SK-N-SH (cell line): ENCODE data around the gene CYP39A1. TPM values are rescaled to one million over a fixed set of nuclear protein-coding genes. Genes with fewer than 3 reads are reported as not detected.

ENCODE experiments used
- CTCF ChIA-PET: fragments of 300-600, 350-600 bp; formaldehyde crosslinking; extraction: SDS; loops from one replicate; lab custom pipeline; 2021; lab: Yijun Ruan, JAX
- POLR2A ChIA-PET: fragments of 350-600 bp; sonication (Branson Sonifier 250); formaldehyde crosslinking; extraction: SDS; loops from one replicate; lab custom pipeline; 2020; ENCODE audit warnings: antibody characterized with exemption, inconsistent platforms; lab: Yijun Ruan, JAX
- DNase-seq: peaks from one replicate; pipeline ENCODE4 v3.0.0; 2012
- H2AFZ ChIP-seq: fragments of 200-600 bp; sonication (generic); 2 replicates; pipeline ENCODE4 v1.8.1; 2016; ENCODE audit warnings: antibody characterized with exemption, mild to moderate bottlenecking, low read depth
- H3F3A ChIP-seq: fragments of 200-600 bp; sonication (generic); replicated peaks from 2 replicates; pipeline ENCODE3; 2016; ENCODE audit warnings: antibody characterized with exemption, mild to moderate bottlenecking; ENCODE audit not compliant: insufficient read depth
- H3K27ac ChIP-seq, 2 experiments: fragments of 200-500 bp in 1 of 2; fragments of 200-600 bp in 1 of 2; sonication (Bioruptor generic) in 1 of 2; sonication (generic), shearing (Covaris generic) in 1 of 2; 2 replicates each; pipeline versions ENCODE4 v1.5.1 to v1.6.1; 2014 to 2016; ENCODE audit warnings: low read depth in 2 of 2, inconsistent platforms in 1 of 2, low read length in 1 of 2, mild to moderate bottlenecking in 1 of 2, mixed read lengths in 1 of 2
- H3K27me3 ChIP-seq: fragments of 200-600 bp; sonication (generic), shearing (Covaris generic); 2 replicates; pipeline ENCODE4 v1.6.1; 2016; ENCODE audit warnings: mixed run types; ENCODE audit not compliant: insufficient read depth
- H3K36me3 ChIP-seq, 2 experiments: fragments of 200-500 bp in 1 of 2; fragments of 200-600 bp in 1 of 2; sonication (Bioruptor generic) in 1 of 2; sonication (generic) in 1 of 2; replicated peaks in 1 of 2; 2 replicates each; pipeline versions ENCODE3 to v1.5.1; 2014 to 2016; ENCODE audit warnings: low read length in 1 of 2, mild to moderate bottlenecking in 1 of 2; ENCODE audit not compliant: insufficient read depth in 2 of 2, control insufficient read depth in 1 of 2
- H3K4me1 ChIP-seq, 2 experiments: fragments of 200-500 bp in 1 of 2; fragments of 200-600 bp in 1 of 2; sonication (Bioruptor generic) in 1 of 2; sonication (generic), shearing (Covaris generic) in 1 of 2; 2 replicates each; pipeline versions ENCODE4 v1.5.1 to v1.6.1; 2014 to 2016; ENCODE audit warnings: low read depth in 1 of 2, low read length in 1 of 2, mixed run types in 1 of 2; ENCODE audit not compliant: insufficient read depth in 2 of 2, control insufficient read depth in 1 of 2
- H3K4me2 ChIP-seq: fragments of 200-600 bp; sonication (generic), shearing (Covaris generic); 2 replicates; pipeline ENCODE4 v1.6.1; 2017; ENCODE audit warnings: mixed run types
- H3K4me3 ChIP-seq, 2 experiments: fragments of 200-500 bp in 1 of 2; fragments of 200-600 bp in 1 of 2; sonication (Bioruptor generic) in 1 of 2; sonication (generic), shearing (Covaris generic) in 1 of 2; 2 replicates each; pipeline versions ENCODE4 v1.5.1 to v1.8.1; 2014 to 2016; ENCODE audit warnings: low read depth in 2 of 2, inconsistent platforms in 1 of 2, low read length in 1 of 2, mild to moderate bottlenecking in 1 of 2, mixed read lengths in 1 of 2, moderate library complexity in 1 of 2
- H3K79me2 ChIP-seq: fragments of 200-600 bp; sonication (generic); 2 replicates; pipeline ENCODE4 v1.8.1; 2017; ENCODE audit warnings: mild to moderate bottlenecking; ENCODE audit not compliant: insufficient read depth
- H3K9ac ChIP-seq: fragments of 200-600 bp; sonication (generic); 2 replicates; pipeline ENCODE4 v1.6.1; 2017; ENCODE audit warnings: mixed run types
- H3K9me2 ChIP-seq: fragments of 200-600 bp; sonication (generic); 2 replicates; pipeline ENCODE4 v1.6.1; 2017; ENCODE audit warnings: mixed run types
- H3K9me3 ChIP-seq: fragments of 200-600 bp; sonication (generic); 2 replicates; pipeline ENCODE4 v1.6.1; 2017; ENCODE audit warnings: mixed run types, mild to moderate bottlenecking, moderate library complexity
- H4K20me1 ChIP-seq: fragments of 200-600 bp; sonication (generic); 2 replicates; pipeline ENCODE4 v1.6.1; 2017; ENCODE audit warnings: mild to moderate bottlenecking, mixed run types; ENCODE audit not compliant: insufficient read depth
- CHD2 ChIP-seq: fragments of 150-350 bp; IDR thresholded peaks from 2 replicates; pipeline ENCODE4 v1.6.1; 2018; ENCODE audit warnings: low read length; ENCODE audit not compliant: partially characterized antibody
- CTCF ChIP-seq: fragments of 200-600 bp; sonication (generic); IDR thresholded peaks from 2 replicates; pipeline ENCODE4 v1.6.1; 2017; ENCODE audit warnings: antibody characterized with exemption, mild to moderate bottlenecking, moderate library complexity
- EZH2phosphoT487 ChIP-seq: fragments of 200-600 bp; sonication (generic); IDR thresholded peaks from 2 replicates; pipeline ENCODE4 v1.6.1; 2017; ENCODE audit warnings: low read depth, mixed run types, mild to moderate bottlenecking, antibody characterized with exemption, moderate library complexity, borderline replicate concordance
- FOSL2 ChIP-seq: IDR thresholded peaks from 2 replicates; pipeline ENCODE4 v1.4.0; 2012; ENCODE audit warnings: low read depth, mild to moderate bottlenecking, moderate library complexity, borderline replicate concordance
- MEF2A ChIP-seq: IDR thresholded peaks from 2 replicates; pipeline ENCODE4 v1.4.0; 2012; ENCODE audit warnings: low read depth, borderline replicate concordance
- MXI1 ChIP-seq: IDR thresholded peaks from 2 replicates; pipeline ENCODE4 v1.6.1; 2012; ENCODE audit warnings: mild to moderate bottlenecking, low read depth, low read length, improper control_type of control experiment
- NRF1 ChIP-seq: IDR thresholded peaks from 2 replicates; pipeline ENCODE4 v1.6.1; 2012; ENCODE audit warnings: low read depth, mild to moderate bottlenecking, low read length
- RCOR1 ChIP-seq: fragments of 150-350 bp; IDR thresholded peaks from 2 replicates; pipeline ENCODE4 v1.6.1; 2017; ENCODE audit warnings: antibody characterized with exemption, low read length
- RFX5 ChIP-seq: IDR thresholded peaks from 2 replicates; pipeline ENCODE4 v1.6.1; 2012; ENCODE audit warnings: mild to moderate bottlenecking, improper control_type of control experiment, low read length
- SMC3 ChIP-seq: IDR thresholded peaks from 2 replicates; pipeline ENCODE4 v1.6.1; 2012; ENCODE audit warnings: low read depth, low read length, improper control_type of control experiment
- TAF1 ChIP-seq: IDR thresholded peaks from 2 replicates; pipeline ENCODE4 v1.6.1; 2012; ENCODE audit warnings: low read depth, mild to moderate bottlenecking, low read length, moderate library complexity, borderline replicate concordance
- TCF12 ChIP-seq: IDR thresholded peaks from 2 replicates; pipeline ENCODE4 v1.4.0; 2012
- TEAD4 ChIP-seq: IDR thresholded peaks from 2 replicates; pipeline ENCODE4 v1.4.0; 2012; ENCODE audit warnings: mild to moderate bottlenecking, borderline replicate concordance; ENCODE audit not compliant: insufficient read depth
- YY1 ChIP-seq: IDR thresholded peaks from 2 replicates; pipeline ENCODE4 v1.4.0; 2012; ENCODE audit warnings: low read depth, mild to moderate bottlenecking
- ZBTB33 ChIP-seq: IDR thresholded peaks from 2 replicates; pipeline ENCODE4 v1.4.0; 2012; ENCODE audit warnings: low read depth, borderline replicate concordance
- WGBS: methylation state at CpG from one replicate; pipeline ENCODE4 v1.1.6; 2017; ENCODE audit warnings: low lambda C conversion rate; 5-methylcytosine and 5-hydroxymethylcytosine counted together
- polyA plus RNA-seq, 3 experiments: library from polyadenylated mRNA; depleted of rRNA; stranded (reverse); fragments of >200 nt; gene quantifications; 2 replicates each; pipeline ENCODE4 v1.2.3, GENCODE V29; 2012
- TF ChIP-seq, protein P1 (sequence below): IDR thresholded peaks from 2 replicates; pipeline ENCODE4 v1.6.1; 2012; ENCODE audit warnings: mild to moderate bottlenecking, low read depth, low read length, moderate library complexity
- TF ChIP-seq, protein P2 (sequence below): fragments of 150-350 bp; IDR thresholded peaks from 2 replicates; pipeline ENCODE4 v1.6.1; 2016; ENCODE audit warnings: mild to moderate bottlenecking, low read depth, low read length
- TF ChIP-seq, protein P3 (sequence below): IDR thresholded peaks from 2 replicates; pipeline ENCODE4; 2012

Gene CYP39A1
- polyA plus RNA-seq, 1 of the 3 experiments (the other 2 are of a cell fraction), result not detected

- Histone ChIP-seq H3K79me2 (no peaks in the 10 kb centered on the region), H2AFZ (no peak overlapping the region), H3K36me3 (no peaks in the 10 kb centered on the region), H3K4me1 (no peaks in the 10 kb centered on the region), H3K27ac (no peak overlapping the region), H3F3A (no peaks in the 10 kb centered on the region), H3K4me3 (no peak overlapping the region), H3K9me3 (no peaks in the 10 kb centered on the region), H3K27me3 (no peaks in the 10 kb centered on the region), H3K9ac (no peak overlapping the region), H3K9me2 (no peaks in the 10 kb centered on the region), H4K20me1 (no peaks in the 10 kb centered on the region), H3K4me2 (no peak overlapping the region)
- no peak for DNase-seq
- POLR2A ChIA-PET, result no interaction called here
- CTCF ChIA-PET, result interaction anchor here (1.0 kb wide), 1 partner anchor 13 kb away, joined by 3 read pairs; no protein-coding TSS in a partner anchor
- WGBS, result 64% methylated on average over 1 of the region's 1 CpG
- no peak for TF ChIP-seq CHD2
- no peak for TF ChIP-seq TCF12
- no peak for TF ChIP-seq CTCF
- TF ChIP-seq RFX5, result no peak
- no peak for TF ChIP-seq TAF1
- TF ChIP-seq RCOR1, result no peak
- no peak for TF ChIP-seq ZBTB33
- TF ChIP-seq FOSL2, result no peak
- TF ChIP-seq, protein P1, sequence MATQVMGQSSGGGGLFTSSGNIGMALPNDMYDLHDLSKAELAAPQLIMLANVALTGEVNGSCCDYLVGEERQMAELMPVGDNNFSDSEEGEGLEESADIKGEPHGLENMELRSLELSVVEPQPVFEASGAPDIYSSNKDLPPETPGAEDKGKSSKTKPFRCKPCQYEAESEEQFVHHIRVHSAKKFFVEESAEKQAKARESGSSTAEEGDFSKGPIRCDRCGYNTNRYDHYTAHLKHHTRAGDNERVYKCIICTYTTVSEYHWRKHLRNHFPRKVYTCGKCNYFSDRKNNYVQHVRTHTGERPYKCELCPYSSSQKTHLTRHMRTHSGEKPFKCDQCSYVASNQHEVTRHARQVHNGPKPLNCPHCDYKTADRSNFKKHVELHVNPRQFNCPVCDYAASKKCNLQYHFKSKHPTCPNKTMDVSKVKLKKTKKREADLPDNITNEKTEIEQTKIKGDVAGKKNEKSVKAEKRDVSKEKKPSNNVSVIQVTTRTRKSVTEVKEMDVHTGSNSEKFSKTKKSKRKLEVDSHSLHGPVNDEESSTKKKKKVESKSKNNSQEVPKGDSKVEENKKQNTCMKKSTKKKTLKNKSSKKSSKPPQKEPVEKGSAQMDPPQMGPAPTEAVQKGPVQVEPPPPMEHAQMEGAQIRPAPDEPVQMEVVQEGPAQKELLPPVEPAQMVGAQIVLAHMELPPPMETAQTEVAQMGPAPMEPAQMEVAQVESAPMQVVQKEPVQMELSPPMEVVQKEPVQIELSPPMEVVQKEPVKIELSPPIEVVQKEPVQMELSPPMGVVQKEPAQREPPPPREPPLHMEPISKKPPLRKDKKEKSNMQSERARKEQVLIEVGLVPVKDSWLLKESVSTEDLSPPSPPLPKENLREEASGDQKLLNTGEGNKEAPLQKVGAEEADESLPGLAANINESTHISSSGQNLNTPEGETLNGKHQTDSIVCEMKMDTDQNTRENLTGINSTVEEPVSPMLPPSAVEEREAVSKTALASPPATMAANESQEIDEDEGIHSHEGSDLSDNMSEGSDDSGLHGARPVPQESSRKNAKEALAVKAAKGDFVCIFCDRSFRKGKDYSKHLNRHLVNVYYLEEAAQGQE, result no peak
- TF ChIP-seq MEF2A, result no peak
- no peak for TF ChIP-seq SMC3
- TF ChIP-seq, protein P2, sequence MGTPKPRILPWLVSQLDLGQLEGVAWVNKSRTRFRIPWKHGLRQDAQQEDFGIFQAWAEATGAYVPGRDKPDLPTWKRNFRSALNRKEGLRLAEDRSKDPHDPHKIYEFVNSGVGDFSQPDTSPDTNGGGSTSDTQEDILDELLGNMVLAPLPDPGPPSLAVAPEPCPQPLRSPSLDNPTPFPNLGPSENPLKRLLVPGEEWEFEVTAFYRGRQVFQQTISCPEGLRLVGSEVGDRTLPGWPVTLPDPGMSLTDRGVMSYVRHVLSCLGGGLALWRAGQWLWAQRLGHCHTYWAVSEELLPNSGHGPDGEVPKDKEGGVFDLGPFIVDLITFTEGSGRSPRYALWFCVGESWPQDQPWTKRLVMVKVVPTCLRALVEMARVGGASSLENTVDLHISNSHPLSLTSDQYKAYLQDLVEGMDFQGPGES, result no peak
- TF ChIP-seq EZH2phosphoT487, result no peak
- no peak for TF ChIP-seq MXI1
- TF ChIP-seq YY1, result no peak
- no peak for TF ChIP-seq TEAD4
- TF ChIP-seq, protein P3, sequence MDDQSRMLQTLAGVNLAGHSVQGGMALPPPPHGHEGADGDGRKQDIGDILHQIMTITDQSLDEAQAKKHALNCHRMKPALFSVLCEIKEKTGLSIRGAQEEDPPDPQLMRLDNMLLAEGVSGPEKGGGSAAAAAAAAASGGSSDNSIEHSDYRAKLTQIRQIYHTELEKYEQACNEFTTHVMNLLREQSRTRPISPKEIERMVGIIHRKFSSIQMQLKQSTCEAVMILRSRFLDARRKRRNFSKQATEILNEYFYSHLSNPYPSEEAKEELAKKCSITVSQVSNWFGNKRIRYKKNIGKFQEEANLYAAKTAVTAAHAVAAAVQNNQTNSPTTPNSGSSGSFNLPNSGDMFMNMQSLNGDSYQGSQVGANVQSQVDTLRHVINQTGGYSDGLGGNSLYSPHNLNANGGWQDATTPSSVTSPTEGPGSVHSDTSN, result no peak
- TF ChIP-seq NRF1, result no peak
Measured at GRCh38 chr6:46645265-46645664, 7.4 kb downstream of the CYP39A1 start.
